Stimulated activated CD4-positive, alpha-beta T cell treated with anti-CD3 and anti-CD28 coated beads, Interleukin-4, amount 100 ng/mL, for 4 hours (primary cell): ENCODE measurements around the gene RFC4.
A peak's percentile ranks its signal among the peaks of the same experiment; 100 is the strongest.

Experiments
- DNase-seq, 2 experiments: peaks; one replicate each; pipeline ENCODE4 v3.0.0-alpha.2; 2020

The RFC4 gene

GRCh38 chr3:186785495-186786018 is 20.7 kb downstream of the RFC4 start:
- DNase-seq, result no peak

GRCh38 chr3:186784820-186785494 is 21.3 kb downstream of the RFC4 start:
- no peak for DNase-seq

- peak; percentile 70 to 75 for DNase-seq
Observed at GRCh38 chr3:186783731-186784515, 22.4 kb downstream of the RFC4 start.

GRCh38 chr3:186783058-186783730 is 23.1 kb downstream of the RFC4 start, which contains the start of gene EIF4A2:
Gene EIF4A2, plus strand, starts transcription at chr3:186783577. Its CDS starts 34 bp downstream, at chr3:186783611.
- DNase-seq, result peak; percentile 89 to 91

- no peak for DNase-seq
Observed at GRCh38 chr3:186782542-186783057, 23.7 kb downstream of the RFC4 start.

GRCh38 chr3:186779204-186779603 is 27.1 kb downstream of the RFC4 start:
- DNase-seq, result no peak

GRCh38 chr3:186775999-186776398 is 30.3 kb downstream of the RFC4 start:
- no peak for DNase-seq

GRCh38 chr3:186772701-186773417 is 33.4 kb downstream of the RFC4 start:
- peak; percentile 57 to 63 for DNase-seq

- peak in 1 of 2 experiments; percentile 20 for DNase-seq
Observed at GRCh38 chr3:186772281-186772694, 34.0 kb downstream of the RFC4 start.

- DNase-seq, result no peak
Observed at GRCh38 chr3:186760897-186761447, 45.3 kb downstream of the RFC4 start.

GRCh38 chr3:186760141-186760833 is 46.0 kb downstream of the RFC4 start:
- no peak for DNase-seq

- DNase-seq, result no peak
Observed at GRCh38 chr3:186759231-186759930, 46.9 kb downstream of the RFC4 start.

- DNase-seq, result no peak
Observed at GRCh38 chr3:186757686-186758220, 48.5 kb downstream of the RFC4 start.

GRCh38 chr3:186757214-186757613 is 49.1 kb downstream of the RFC4 start:
- DNase-seq, result no peak

GRCh38 chr3:186754871-186755270 is 51.4 kb downstream of the RFC4 start:
- no peak for DNase-seq

- no peak for DNase-seq
Observed at GRCh38 chr3:186754006-186754405, 52.3 kb downstream of the RFC4 start.

GRCh38 chr3:186751480-186751879 is 54.8 kb downstream of the RFC4 start:
- DNase-seq, result no peak

- DNase-seq, result no peak
Observed at GRCh38 chr3:186750316-186750715, 56.0 kb downstream of the RFC4 start.

- no peak for DNase-seq
Observed at GRCh38 chr3:186746008-186746407, 60.3 kb downstream of the RFC4 start.

GRCh38 chr3:186743666-186744065 is 62.6 kb downstream of the RFC4 start:
- no peak for DNase-seq
